ENCODE measurements around the gene CCDC178. TPM values are rescaled to one million over a fixed set of nuclear protein-coding genes. Genes with fewer than 3 reads are reported as not detected.

Gene CCDC178
- total RNA-seq, 4 donors from 2014 or later, result 0.78 to 8.7 (median 2.2) TPM

DNA sequence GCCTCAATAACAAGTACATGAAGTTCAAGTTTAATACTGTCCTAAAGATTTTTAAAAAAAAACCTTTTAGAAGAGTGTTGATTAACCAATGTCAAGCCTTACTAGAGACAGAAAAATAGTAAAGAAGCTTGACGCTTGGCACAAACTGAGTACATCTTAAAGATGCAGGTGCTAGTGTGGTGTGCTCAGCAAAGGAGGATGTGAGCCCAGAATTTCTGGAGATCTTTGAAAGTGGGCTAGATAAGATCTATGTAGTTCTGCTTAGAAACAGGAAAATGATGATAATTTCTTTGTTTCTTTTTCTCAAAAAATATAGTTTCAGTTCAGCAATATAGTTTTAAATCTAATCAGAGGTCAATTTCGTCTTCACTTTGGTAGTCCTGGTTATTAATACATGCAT, 549.4 kb downstream of the CCDC178 start:
- WGBS, 2 donors, result 89 to 94% methylated on average over 2 of the region's 2 CpGs
- no peak for TF ChIP-seq POLR2A (IDR thresholded peaks at IDR 0.05)
- TF ChIP-seq, protein P1, sequence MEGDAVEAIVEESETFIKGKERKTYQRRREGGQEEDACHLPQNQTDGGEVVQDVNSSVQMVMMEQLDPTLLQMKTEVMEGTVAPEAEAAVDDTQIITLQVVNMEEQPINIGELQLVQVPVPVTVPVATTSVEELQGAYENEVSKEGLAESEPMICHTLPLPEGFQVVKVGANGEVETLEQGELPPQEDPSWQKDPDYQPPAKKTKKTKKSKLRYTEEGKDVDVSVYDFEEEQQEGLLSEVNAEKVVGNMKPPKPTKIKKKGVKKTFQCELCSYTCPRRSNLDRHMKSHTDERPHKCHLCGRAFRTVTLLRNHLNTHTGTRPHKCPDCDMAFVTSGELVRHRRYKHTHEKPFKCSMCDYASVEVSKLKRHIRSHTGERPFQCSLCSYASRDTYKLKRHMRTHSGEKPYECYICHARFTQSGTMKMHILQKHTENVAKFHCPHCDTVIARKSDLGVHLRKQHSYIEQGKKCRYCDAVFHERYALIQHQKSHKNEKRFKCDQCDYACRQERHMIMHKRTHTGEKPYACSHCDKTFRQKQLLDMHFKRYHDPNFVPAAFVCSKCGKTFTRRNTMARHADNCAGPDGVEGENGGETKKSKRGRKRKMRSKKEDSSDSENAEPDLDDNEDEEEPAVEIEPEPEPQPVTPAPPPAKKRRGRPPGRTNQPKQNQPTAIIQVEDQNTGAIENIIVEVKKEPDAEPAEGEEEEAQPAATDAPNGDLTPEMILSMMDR (IDR thresholded peaks at IDR 0.05), result no peak
- no peak for TF ChIP-seq EP300 (IDR thresholded peaks at IDR 0.05)
- no peak for DNase-seq (ENCODE audit: low spot score in 2 of 2)

GRCh38 chr18:32889615-32890593, 550.6 kb downstream of the CCDC178 start:
- no peak overlapping the region for H3K27ac ChIP-seq
- no peaks in the 10 kb centered on the region for H3K4me1 ChIP-seq
- no peaks in the 10 kb centered on the region for H3K27me3 ChIP-seq
- no peak overlapping the region for H3K4me3 ChIP-seq
- no peak for TF ChIP-seq EP300 (IDR thresholded peaks at IDR 0.05)
- TF ChIP-seq POLR2A (IDR thresholded peaks at IDR 0.05), result no peak
- TF ChIP-seq, protein P1 (IDR thresholded peaks at IDR 0.05), result no peak
- H3K9me3 ChIP-seq, result no peaks in the 10 kb centered on the region
- H3K36me3 ChIP-seq, result no peaks in the 10 kb centered on the region
- DNase-seq (ENCODE audit: low spot score in 2 of 2), result no peak
- WGBS, 2 donors, result 67 to 71% methylated on average over 8 of the region's 8 CpGs

More for the DNA sequence above, 549.4 kb downstream of the CCDC178 start:
- Histone ChIP-seq H3K27ac (no peak overlapping the region), H3K9me3 (no peaks in the 10 kb centered on the region), H3K4me3 (no peak overlapping the region), H3K36me3 (no peaks in the 10 kb centered on the region), H3K27me3 (no peaks in the 10 kb centered on the region), H3K4me1 (no peaks in the 10 kb centered on the region)

- 70 to 79% methylated on average over 2 of the region's 2 CpGs for WGBS, 2 donors
- TF ChIP-seq EP300 (IDR thresholded peaks at IDR 0.05), result no peak
Measured at GRCh38 chr18:32888306-32888705, 552.2 kb downstream of the CCDC178 start.

More at GRCh38 chr18:32888306-32888705, 552.2 kb downstream of the CCDC178 start:
- Histone ChIP-seq H3K9me3 (no peaks in the 10 kb centered on the region), H3K4me3 (no peak overlapping the region), H3K27ac (no peak overlapping the region), H3K36me3 (no peaks in the 10 kb centered on the region), H3K4me1 (no peaks in the 10 kb centered on the region), H3K27me3 (no peaks in the 10 kb centered on the region)
- no peak for DNase-seq (ENCODE audit: low spot score in 2 of 2)

Other genes with a start within 250 kb of the CCDC178 start
- 1 to 10 TPM; 3.7 to 7.2 (median 6.2) TPM for gene ASXL3, start 137.5 kb upstream of the CCDC178 start, total RNA-seq